HEK293T (cell line): ENCODE data around the gene CWH43.
"Not testable (repeated sequence)": the region's sequence is repeated elsewhere in the genome, so short reads cannot be mapped to it uniquely, and the experiment has no call there.

Source experiments
- CTCF ChIA-PET: fragments of 350-600 bp; formaldehyde crosslinking; extraction: SDS; loops from one replicate; lab custom pipeline; 2021; ENCODE audit warnings: antibody characterized with exemption, inconsistent platforms; lab: Yijun Ruan, JAX
- POLR2A ChIA-PET: fragments of 350-600 bp; formaldehyde crosslinking; extraction: SDS; loops from one replicate; lab custom pipeline; 2020; ENCODE audit warnings: antibody characterized with exemption, inconsistent platforms; lab: Yijun Ruan, JAX
- DNase-seq: peaks from one replicate; pipeline ENCODE4 v3.0.0; 2012; ENCODE audit warnings: mixed read lengths; ENCODE audit errors: extremely low spot score
- ARNT ChIP-seq: fragments of 450-650 bp; IDR thresholded peaks from 2 replicates; pipeline ENCODE4 v1.6.1; 2017; ENCODE audit warnings: mild to moderate bottlenecking
- BHLHE40 ChIP-seq: fragments of 450-650 bp; IDR thresholded peaks from 2 replicates; pipeline ENCODE4 v1.6.1; 2016; ENCODE audit warnings: mild to moderate bottlenecking, moderate library complexity, borderline replicate concordance
- CTBP1 ChIP-seq: fragments of 450-650 bp; IDR thresholded peaks from 2 replicates; pipeline ENCODE4 v1.6.1; 2016; ENCODE audit warnings: borderline replicate concordance
- ELF4 ChIP-seq: fragments of 450-650 bp; IDR thresholded peaks from 2 replicates; pipeline ENCODE4 v1.6.1; 2017; ENCODE audit warnings: antibody characterized with exemption
- FOXA1 ChIP-seq: fragments of 450-650 bp; IDR thresholded peaks from 2 replicates; pipeline ENCODE4 v1.6.1; 2016; ENCODE audit warnings: mild to moderate bottlenecking
- FOXK2 ChIP-seq: fragments of 450-650 bp; IDR thresholded peaks from 2 replicates; pipeline ENCODE4 v1.6.1; 2016; ENCODE audit warnings: mild to moderate bottlenecking
- FOXM1 ChIP-seq: fragments of 450-650 bp; IDR thresholded peaks from 2 replicates; pipeline ENCODE4 v1.6.1; 2017; ENCODE audit warnings: mild to moderate bottlenecking, borderline replicate concordance
- HDGF ChIP-seq: fragments of 450-650 bp; IDR thresholded peaks from 2 replicates; pipeline ENCODE4 v1.6.1; 2017; ENCODE audit warnings: antibody characterized with exemption, borderline replicate concordance
- L3MBTL2 ChIP-seq: fragments of 450-650 bp; conservative IDR thresholded peaks from 2 replicates; pipeline ENCODE4 v1.6.1; 2016; ENCODE audit warnings: mild to moderate bottlenecking
- LEF1 ChIP-seq: fragments of 450-650 bp; IDR thresholded peaks from 2 replicates; pipeline ENCODE4 v1.6.1; 2017; ENCODE audit warnings: mild to moderate bottlenecking, borderline replicate concordance
- NFRKB ChIP-seq: fragments of 450-650 bp; IDR thresholded peaks from 2 replicates; pipeline ENCODE4 v1.6.1; 2016; ENCODE audit warnings: mild to moderate bottlenecking, moderate library complexity
- SP1 ChIP-seq: fragments of 450-650 bp; IDR thresholded peaks from 2 replicates; pipeline ENCODE4 v1.6.1; 2017
- SUZ12 ChIP-seq: fragments of 450-650 bp; IDR thresholded peaks from 2 replicates; pipeline ENCODE4 v1.6.1; 2016; ENCODE audit warnings: mild to moderate bottlenecking
- TARDBP ChIP-seq: fragments of 450-650 bp; IDR thresholded peaks from 2 replicates; pipeline ENCODE4 v1.6.1; 2016
- ZNF384 ChIP-seq: fragments of 450-650 bp; IDR thresholded peaks from 2 replicates; pipeline ENCODE4 v1.6.1; 2016
- TF ChIP-seq, protein P1 (sequence below): fragments of 450-650 bp; IDR thresholded peaks from 2 replicates; pipeline ENCODE4 v1.6.1; 2016

Gene CWH43

GRCh38 chr4:49018718-49019295 lies 32.7 kb downstream of the CWH43 start:
- no peak for DNase-seq
- POLR2A ChIA-PET: no interaction called here
- CTCF ChIA-PET: no interaction called here

GRCh38 chr4:49032440-49033161 lies 46.5 kb downstream of the CWH43 start:
- CTCF ChIA-PET: no interaction called here
- no peak for TF ChIP-seq HDGF
- no peak for TF ChIP-seq NFRKB
- TF ChIP-seq SP1: no peak
- TF ChIP-seq L3MBTL2: no peak
- TF ChIP-seq ZNF384: no peak
- TF ChIP-seq ARNT: no peak

More at GRCh38 chr4:49018718-49019295, 32.7 kb downstream of the CWH43 start:
- TF ChIP-seq CTBP1 (no peak), FOXK2 (no peak), ZNF384 (no peak), BHLHE40 (no peak), HDGF (no peak), FOXM1 (no peak), TARDBP (no peak), FOXA1 (no peak), ELF4 (no peak), SUZ12 (no peak), ARNT (no peak), LEF1 (no peak), L3MBTL2 (no peak), NFRKB (no peak), SP1 (no peak)
- TF ChIP-seq, protein P1, sequence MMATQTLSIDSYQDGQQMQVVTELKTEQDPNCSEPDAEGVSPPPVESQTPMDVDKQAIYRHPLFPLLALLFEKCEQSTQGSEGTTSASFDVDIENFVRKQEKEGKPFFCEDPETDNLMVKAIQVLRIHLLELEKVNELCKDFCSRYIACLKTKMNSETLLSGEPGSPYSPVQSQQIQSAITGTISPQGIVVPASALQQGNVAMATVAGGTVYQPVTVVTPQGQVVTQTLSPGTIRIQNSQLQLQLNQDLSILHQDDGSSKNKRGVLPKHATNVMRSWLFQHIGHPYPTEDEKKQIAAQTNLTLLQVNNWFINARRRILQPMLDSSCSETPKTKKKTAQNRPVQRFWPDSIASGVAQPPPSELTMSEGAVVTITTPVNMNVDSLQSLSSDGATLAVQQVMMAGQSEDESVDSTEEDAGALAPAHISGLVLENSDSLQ: no peak

GRCh38 chr4:49036528-49036927 lies 50.5 kb downstream of the CWH43 start:
- no peak for TF ChIP-seq FOXM1
- TF ChIP-seq NFRKB: no peak
- no peak for TF ChIP-seq SUZ12
- no peak for TF ChIP-seq FOXA1
- no peak for TF ChIP-seq TARDBP
- no peak for TF ChIP-seq BHLHE40
- no peak for TF ChIP-seq CTBP1
- TF ChIP-seq L3MBTL2: no peak
- TF ChIP-seq FOXK2: no peak
- no peak for TF ChIP-seq ARNT
- TF ChIP-seq HDGF: no peak
- no peak for TF ChIP-seq SP1
- no peak for TF ChIP-seq ZNF384
- CTCF ChIA-PET: no interaction called here
- DNase-seq: no peak
- POLR2A ChIA-PET: no interaction called here

More at GRCh38 chr4:49032440-49033161, 46.5 kb downstream of the CWH43 start:
- peak; percentile 26 for DNase-seq
- POLR2A ChIA-PET: no interaction called here

DNA sequence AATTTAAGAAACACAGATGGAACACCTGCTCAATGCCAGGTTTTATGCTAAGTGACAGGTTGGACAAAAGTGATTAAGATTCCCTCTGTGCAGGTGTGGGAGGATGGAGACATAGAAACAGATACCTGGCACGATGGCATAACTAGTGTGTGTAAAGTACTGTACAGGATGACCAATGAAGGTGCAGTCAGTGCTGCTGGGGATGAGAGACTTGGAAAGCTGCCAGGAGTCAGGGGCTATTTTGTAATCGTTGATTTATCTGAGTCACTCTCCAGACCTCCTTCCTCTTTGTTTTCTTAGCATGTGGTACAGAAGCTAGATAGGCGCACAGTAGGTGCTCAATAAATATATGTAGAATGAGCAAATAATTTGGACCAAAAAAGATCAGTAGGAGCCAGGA lies 58.2 kb downstream of the CWH43 start:
- no peak for TF ChIP-seq L3MBTL2
- TF ChIP-seq LEF1: no peak
- no peak for TF ChIP-seq FOXM1
- TF ChIP-seq BHLHE40: no peak
- no peak for TF ChIP-seq ARNT
- CTCF ChIA-PET: interaction anchor here (0.6 kb wide), 1 partner anchor 41 kb away, joined by 3 read pairs; no protein-coding TSS in a partner anchor
- POLR2A ChIA-PET: no interaction called here
- no peak for DNase-seq

GRCh38 chr4:49058306-49058705 lies 72.2 kb downstream of the CWH43 start:
- TF ChIP-seq BHLHE40 (no peak), FOXA1 (no peak), ARNT (no peak), FOXK2 (no peak), NFRKB (no peak), LEF1 (no peak), TARDBP (no peak), ELF4 (no peak), CTBP1 (no peak), L3MBTL2 (no peak), SUZ12 (no peak), SP1 (no peak), ZNF384 (no peak)
- TF ChIP-seq, protein P1: no peak
- DNase-seq: no peak
- CTCF ChIA-PET: no interaction called here
- POLR2A ChIA-PET: no interaction called here

GRCh38 chr4:49063670-49064069 lies 77.6 kb downstream of the CWH43 start:
- no peak for TF ChIP-seq ELF4
- no peak for TF ChIP-seq SP1
- TF ChIP-seq BHLHE40: no peak
- no peak for TF ChIP-seq L3MBTL2
- TF ChIP-seq FOXM1: no peak
- TF ChIP-seq FOXA1: no peak
- no peak for TF ChIP-seq TARDBP
- TF ChIP-seq FOXK2: no peak
- no peak for TF ChIP-seq NFRKB
- TF ChIP-seq ARNT: no peak
- no peak for TF ChIP-seq HDGF
- TF ChIP-seq ZNF384: no peak
- TF ChIP-seq SUZ12: no peak
- no peak for TF ChIP-seq CTBP1
- no peak for TF ChIP-seq LEF1
- TF ChIP-seq, protein P1: no peak
- POLR2A ChIA-PET: no interaction called here
- no peak for DNase-seq
- CTCF ChIA-PET: no interaction called here

DNA sequence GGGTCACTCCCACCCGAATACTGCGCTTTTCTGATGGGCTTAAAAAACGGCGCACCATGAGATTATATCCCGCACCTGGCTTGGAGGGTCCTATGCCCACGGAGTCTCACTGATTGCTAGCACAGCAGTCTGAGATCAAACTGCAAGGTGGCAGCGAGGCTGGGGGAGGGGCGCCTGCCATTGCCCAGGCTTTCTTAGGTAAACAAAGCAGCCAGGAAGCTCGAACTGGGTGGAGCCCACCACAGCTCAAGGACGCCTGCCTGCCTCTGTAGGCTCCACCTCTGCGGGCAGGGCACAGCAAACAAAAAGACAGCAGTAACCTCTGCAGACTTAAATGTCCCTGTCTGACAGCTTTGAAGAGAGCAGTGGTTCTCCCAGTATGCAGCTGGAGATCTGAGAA lies 86.1 kb downstream of the CWH43 start:
- POLR2A ChIA-PET, DNase-seq, CTCF ChIA-PET: not testable (repeated sequence)

- POLR2A ChIA-PET, DNase-seq, CTCF ChIA-PET: not testable (repeated sequence)
Measured at GRCh38 chr4:49091883-49092282, 105.8 kb downstream of the CWH43 start.

GRCh38 chr4:49092608-49093135 lies 106.6 kb downstream of the CWH43 start:
- CTCF ChIA-PET, POLR2A ChIA-PET, DNase-seq: not testable (repeated sequence)
